IMR-90 (cell line): ENCODE results near the gene CUEDC2. TPM values are rescaled to one million over a fixed set of nuclear protein-coding genes. Genes with fewer than 3 reads are reported as not detected.

ENCODE experiments used
- ATAC-seq: fragments of 200-7000 bp; cut with Tn5 transposase; 2 replicates; pipeline ENCODE4 v1.9.1; 2020; ENCODE audit warnings: low read depth, mild to moderate bottlenecking, moderate library complexity
- BruUV-seq: library from RNA; stranded (reverse); fragments of 400-500 nt; replicated peaks from 2 replicates; lab custom pipeline; 2021; lab: Mats Ljungman, UMichigan
- CTCF ChIA-PET: fragments of 300-600 bp; formaldehyde crosslinking; extraction: SDS; loops from one replicate; lab custom pipeline; 2021; ENCODE audit warnings: antibody characterized with exemption; lab: Yijun Ruan, JAX
- POLR2A ChIA-PET: fragments of 300-600 bp; sonication (Branson Sonifier 250); formaldehyde crosslinking; loops from one replicate; lab custom pipeline; 2022; ENCODE audit warnings: antibody characterized with exemption; ENCODE audit not compliant: unreplicated experiment; lab: Charles Lee
- DNase-seq: peaks from one replicate; pipeline ENCODE4 v3.0.0; 2013
- H2AFZ ChIP-seq: replicated peaks from 2 replicates; pipeline ENCODE3; 2013; ENCODE audit warnings: low read length, mild to moderate bottlenecking; ENCODE audit not compliant: poor library complexity
- H2AK5ac ChIP-seq: 2 replicates; pipeline ENCODE4 v1.6.1; 2013; ENCODE audit warnings: low read depth, low read length, inconsistent platforms
- H2AK9ac ChIP-seq: replicated peaks from 2 replicates; pipeline ENCODE3; 2013; ENCODE audit warnings: mild to moderate bottlenecking, low read depth, low read length, moderate library complexity; ENCODE audit not compliant: poor library complexity
- H2BK120ac ChIP-seq: 2 replicates; pipeline ENCODE4 v1.6.1; 2013; ENCODE audit warnings: low read depth, low read length, inconsistent platforms
- H2BK15ac ChIP-seq: 3 replicates; pipeline ENCODE4 v1.6.1; 2013; ENCODE audit warnings: low read depth, low read length, inconsistent platforms
- H2BK20ac ChIP-seq: 2 replicates; pipeline ENCODE4 v1.6.1; 2013; ENCODE audit warnings: low read depth, mild to moderate bottlenecking, inconsistent platforms, low read length, moderate library complexity
- H2BK5ac ChIP-seq: 2 replicates; pipeline ENCODE4 v1.6.1; 2013; ENCODE audit warnings: mild to moderate bottlenecking, low read depth, low read length, inconsistent platforms; ENCODE audit not compliant: poor library complexity, severe bottlenecking
- H3K14ac ChIP-seq: replicated peaks from 2 replicates; pipeline ENCODE4 v1.6.1; 2013; ENCODE audit warnings: low read depth, low read length, inconsistent platforms
- H3K18ac ChIP-seq: 2 replicates; pipeline ENCODE4 v1.6.1; 2013; ENCODE audit warnings: low read depth, low read length, control low read depth
- H3K23ac ChIP-seq: 2 replicates; pipeline ENCODE4 v1.6.1; 2013; ENCODE audit warnings: low read depth, low read length, inconsistent platforms
- H3K27ac ChIP-seq: 2 replicates; pipeline ENCODE4 v1.5.1; 2013; ENCODE audit warnings: mild to moderate bottlenecking, control low read depth, low read length; ENCODE audit not compliant: insufficient read depth
- H3K27me3 ChIP-seq: 2 replicates; pipeline ENCODE4 v1.6.1; 2013; ENCODE audit warnings: low read length; ENCODE audit not compliant: control insufficient read depth, insufficient read depth
- H3K36me3 ChIP-seq: 2 replicates; pipeline ENCODE4 v1.6.1; 2013; ENCODE audit warnings: low read length, mixed read lengths; ENCODE audit not compliant: control insufficient read depth, insufficient read depth
- H3K4ac ChIP-seq: 2 replicates; pipeline ENCODE4 v1.6.1; 2013; ENCODE audit warnings: low read depth, low read length, inconsistent platforms
- H3K4me1 ChIP-seq: 2 replicates; pipeline ENCODE4 v1.6.1; 2013; ENCODE audit warnings: low read length, mixed read lengths; ENCODE audit not compliant: control insufficient read depth, insufficient read depth
- H3K4me2 ChIP-seq: 2 replicates; pipeline ENCODE4 v1.6.1; 2013; ENCODE audit warnings: low read depth, mild to moderate bottlenecking, control low read depth, low read length, moderate library complexity
- H3K4me3 ChIP-seq: 2 replicates; pipeline ENCODE4 v1.5.1; 2013; ENCODE audit warnings: low read depth, mild to moderate bottlenecking, control low read depth, low read length, moderate library complexity; ENCODE audit not compliant: insufficient read depth
- H3K56ac ChIP-seq: 2 replicates; pipeline ENCODE4 v1.6.1; 2013; ENCODE audit warnings: low read length, inconsistent platforms; ENCODE audit not compliant: insufficient read depth; ENCODE audit errors: extremely low read depth
- H3K79me1 ChIP-seq, 2 experiments: 2 replicates each; pipeline ENCODE4 v1.6.1; 2013; ENCODE audit warnings: low read length in 2 of 2, inconsistent platforms in 1 of 2, low read depth in 1 of 2
- H3K9ac ChIP-seq: 2 replicates; pipeline ENCODE4 v1.6.1; 2013; ENCODE audit warnings: low read depth, low read length, control low read depth
- H3K9me1 ChIP-seq: 2 replicates; pipeline ENCODE4 v1.6.1; 2013; ENCODE audit warnings: low read length, inconsistent platforms; ENCODE audit not compliant: insufficient read depth
- H3K9me3 ChIP-seq: 2 replicates; pipeline ENCODE4 v1.6.1; 2013; ENCODE audit warnings: low read length; ENCODE audit not compliant: control insufficient read depth, insufficient read depth
- H4K20me1 ChIP-seq: 2 replicates; pipeline ENCODE4 v1.6.1; 2013; ENCODE audit warnings: low read length, inconsistent platforms; ENCODE audit not compliant: insufficient read depth
- H4K5ac ChIP-seq: 2 replicates; pipeline ENCODE4 v1.6.1; 2013; ENCODE audit warnings: mild to moderate bottlenecking, low read depth, low read length, control low read depth
- H4K8ac ChIP-seq, 2 experiments: 2 replicates each; pipeline ENCODE4 v1.6.1; 2013; ENCODE audit warnings: low read depth in 2 of 2, low read length in 2 of 2, control low read depth in 1 of 2, inconsistent platforms in 1 of 2
- H4K91ac ChIP-seq: 2 replicates; pipeline ENCODE4 v1.6.1; 2013; ENCODE audit warnings: low read depth, low read length, inconsistent platforms; ENCODE audit not compliant: insufficient read depth
- BHLHE40 ChIP-seq: fragments of 150-350 bp; IDR thresholded peaks from 2 replicates; pipeline ENCODE4 v1.6.1; 2016; ENCODE audit warnings: mild to moderate bottlenecking, low read depth, low read length
- CHD1 ChIP-seq: IDR thresholded peaks from 2 replicates; pipeline ENCODE4 v1.6.1; 2012; ENCODE audit warnings: low read depth, low read length, improper control_type of control experiment
- FOS ChIP-seq: fragments of 150-350 bp; IDR thresholded peaks from 2 replicates; pipeline ENCODE4 v1.6.1; 2016; ENCODE audit warnings: low read depth, low read length
- MAZ ChIP-seq: IDR thresholded peaks from 2 replicates; pipeline ENCODE4 v1.6.1; 2012; ENCODE audit warnings: low read depth, mild to moderate bottlenecking, low read length, improper control_type of control experiment, moderate library complexity, borderline replicate concordance
- MXI1 ChIP-seq: IDR thresholded peaks from 2 replicates; pipeline ENCODE4 v1.6.1; 2012; ENCODE audit warnings: low read depth, mild to moderate bottlenecking, low read length, moderate library complexity, borderline replicate concordance
- POLR2A ChIP-seq: IDR thresholded peaks from 2 replicates; pipeline ENCODE4 v1.6.1; 2012; ENCODE audit warnings: mild to moderate bottlenecking, low read depth, low read length
- RAD21 ChIP-seq: IDR thresholded peaks from 2 replicates; pipeline ENCODE4 v1.6.1; 2012; ENCODE audit warnings: low read length, improper control_type of control experiment
- RCOR1 ChIP-seq: IDR thresholded peaks from 2 replicates; pipeline ENCODE4 v1.6.1; 2012; ENCODE audit warnings: mild to moderate bottlenecking, low read length, improper control_type of control experiment; ENCODE audit not compliant: insufficient replicate concordance
- RFX5 ChIP-seq: IDR thresholded peaks from 2 replicates; pipeline ENCODE4 v1.8.0; 2012; ENCODE audit warnings: low read depth, mild to moderate bottlenecking, low read length, moderate library complexity
- SMC3 ChIP-seq: fragments of 150-350 bp; IDR thresholded peaks from 2 replicates; pipeline ENCODE4 v1.6.1; 2016; ENCODE audit warnings: low read depth, mild to moderate bottlenecking, antibody characterized with exemption, low read length, moderate library complexity
- WGBS, 2 experiments: methylation state at CpG; one replicate each; pipeline versions ENCODE4 v1.1.5 to v1.1.7; 2013; ENCODE audit warnings: missing lambda C conversion rate in 2 of 2; ENCODE audit not compliant: insufficient read length in 1 of 2; ENCODE audit errors: extremely low coverage in 2 of 2; 5-methylcytosine and 5-hydroxymethylcytosine counted together
- dilution Hi-C: fragments of 300-500 bp; cut with HindIII; formaldehyde crosslinking; loops from one replicate; pipeline ENCODE4 v1.14.3; 2018; ENCODE audit warnings: low sequenced_read_pairs; ENCODE audit not compliant: unreplicated experiment
- in situ Hi-C: fragments of 300-500 bp; cut with MboI; formaldehyde crosslinking; loops from 3 replicates; pipeline ENCODE4 v1.14.3; 2019; ENCODE audit warnings: low sequenced_read_pairs, inconsistent platforms, mixed read lengths
- intact Hi-C: fragments of 100-400 bp; cut with micrococcal nuclease; formaldehyde crosslinking; loops from 2 replicates; pipeline ENCODE4 v1.10.0; 2022
- polyA plus RNA-seq, 3 experiments: library from polyadenylated mRNA; depleted of rRNA; stranded (reverse); fragments of >200 nt; gene quantifications; 2 replicates each; pipeline ENCODE4 v1.2.3, GENCODE V29; 2012; ENCODE audit warnings: low replicate concordance in 1 of 3
- total RNA-seq: library from RNA; depleted of rRNA; stranded (reverse); fragments of >200 nt; gene quantifications from 2 replicates; pipeline ENCODE4 v1.2.3, GENCODE V29; 2012
- TF ChIP-seq, protein P1 (sequence below): fragments of 150-350 bp; IDR thresholded peaks from 2 replicates; pipeline ENCODE4 v1.6.1; 2016; ENCODE audit warnings: low read depth, mild to moderate bottlenecking, low read length, moderate library complexity, borderline replicate concordance

CUEDC2 gene
- total and polyA plus RNA-seq, 2 of the 4 experiments (the other 2 are of a cell fraction), result 55.7 to 84.9 TPM

DNA sequence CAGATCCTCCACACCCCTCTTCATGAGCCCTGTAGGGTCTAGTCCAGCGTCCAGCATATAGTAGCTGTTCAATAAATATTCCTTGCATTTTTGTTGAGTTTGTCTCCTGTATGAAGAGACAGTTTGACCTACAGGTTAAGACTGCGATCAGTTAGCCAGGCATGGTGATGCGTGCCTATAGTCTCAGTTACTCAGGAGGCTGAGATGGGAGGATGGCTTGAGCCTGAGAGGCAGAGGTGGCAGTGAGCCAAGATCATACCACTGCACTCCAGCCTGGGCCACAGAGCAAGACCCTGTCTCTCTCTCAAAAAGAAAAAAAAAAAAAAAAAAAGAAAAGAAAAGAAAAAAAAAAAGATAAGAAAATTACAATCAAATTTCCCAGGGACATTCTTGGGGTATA lies 5.1 kb upstream of the CUEDC2 start:
- Histone ChIP-seq H4K91ac (no peak overlapping the region), H4K5ac (no peak overlapping the region), H3K23ac (no peak overlapping the region), H3K36me3 (no peaks in the 10 kb centered on the region), H2AK5ac (no peak overlapping the region), H3K27ac (no peak overlapping the region), H4K20me1 (no peaks in the 10 kb centered on the region), H3K9me3 (no peaks in the 10 kb centered on the region), H2AFZ (no peak overlapping the region), H2BK5ac (no peak overlapping the region), H3K4me1 (peaks cover 10% of the 10 kb centered on the region), H3K4me2 (no peak overlapping the region), H3K9me1 (peaks cover 5% of the 10 kb centered on the region; the same call in 1 of the 2 replicates), H3K18ac (no peak overlapping the region), H3K14ac (no peak overlapping the region), H2BK15ac (no peak overlapping the region), H3K4ac (no peak overlapping the region), H3K9ac (no peak overlapping the region), H3K27me3 (peaks cover 3% of the 10 kb centered on the region), H4K8ac (no peak overlapping the region), H2BK120ac (no peak overlapping the region), H3K79me1 (no peaks in the 10 kb centered on the region), H3K4me3 (no peak overlapping the region), H3K56ac (no peak overlapping the region), H2BK20ac (no peak overlapping the region), H2AK9ac (no peak overlapping the region)
- TF ChIP-seq POLR2A (no peak), MXI1 (no peak), BHLHE40 (no peak), MAZ (no peak), RAD21 (no peak), RFX5 (no peak), SMC3 (no peak), FOS (no peak), RCOR1 (no peak), CHD1 (no peak)
- TF ChIP-seq, protein P1, sequence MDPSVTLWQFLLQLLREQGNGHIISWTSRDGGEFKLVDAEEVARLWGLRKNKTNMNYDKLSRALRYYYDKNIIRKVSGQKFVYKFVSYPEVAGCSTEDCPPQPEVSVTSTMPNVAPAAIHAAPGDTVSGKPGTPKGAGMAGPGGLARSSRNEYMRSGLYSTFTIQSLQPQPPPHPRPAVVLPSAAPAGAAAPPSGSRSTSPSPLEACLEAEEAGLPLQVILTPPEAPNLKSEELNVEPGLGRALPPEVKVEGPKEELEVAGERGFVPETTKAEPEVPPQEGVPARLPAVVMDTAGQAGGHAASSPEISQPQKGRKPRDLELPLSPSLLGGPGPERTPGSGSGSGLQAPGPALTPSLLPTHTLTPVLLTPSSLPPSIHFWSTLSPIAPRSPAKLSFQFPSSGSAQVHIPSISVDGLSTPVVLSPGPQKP, result no peak
- BruUV-seq, result no TSS peak
- dilution Hi-C loops, result no loop called here
- ChIA-PET POLR2A (no interaction called here), CTCF (no interaction called here)
- ATAC-seq, result no peak
- in situ Hi-C loops, result no loop called here
- DNase-seq, result no peak
- no CpG with 5 or more reads among the region's 3 CpGs for WGBS, 2 experiments
- intact Hi-C loops, result no loop called here
